CD1c-positive myeloid dendritic cell (primary cell): ENCODE data around the gene CABLES1.

Source experiments
- DNase-seq: peaks from one replicate; pipeline ENCODE4 v3.0.0-alpha.2; 2016; ENCODE audit errors: extremely low spot score

The CABLES1 gene

DNA sequence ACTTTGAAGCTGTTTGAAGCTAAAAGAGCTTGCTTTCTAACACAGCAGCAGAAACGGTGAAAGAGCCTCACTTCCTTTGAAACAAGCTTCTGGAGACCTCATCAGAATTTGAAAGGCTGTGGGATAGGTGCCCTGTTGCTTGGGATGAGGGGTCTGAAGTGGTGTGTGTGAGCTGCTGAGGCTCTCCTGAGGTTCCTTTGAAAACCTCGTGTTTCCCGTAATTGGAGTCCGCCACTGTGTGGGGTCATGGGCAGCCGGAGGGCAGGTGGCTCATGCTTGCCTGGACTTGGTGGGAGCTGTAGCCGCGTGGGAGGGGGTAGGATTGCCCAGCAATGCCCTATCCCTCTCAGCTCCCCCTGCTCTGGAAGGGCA is 34.4 kb downstream of the CABLES1 start:
- no peak for DNase-seq

DNA sequence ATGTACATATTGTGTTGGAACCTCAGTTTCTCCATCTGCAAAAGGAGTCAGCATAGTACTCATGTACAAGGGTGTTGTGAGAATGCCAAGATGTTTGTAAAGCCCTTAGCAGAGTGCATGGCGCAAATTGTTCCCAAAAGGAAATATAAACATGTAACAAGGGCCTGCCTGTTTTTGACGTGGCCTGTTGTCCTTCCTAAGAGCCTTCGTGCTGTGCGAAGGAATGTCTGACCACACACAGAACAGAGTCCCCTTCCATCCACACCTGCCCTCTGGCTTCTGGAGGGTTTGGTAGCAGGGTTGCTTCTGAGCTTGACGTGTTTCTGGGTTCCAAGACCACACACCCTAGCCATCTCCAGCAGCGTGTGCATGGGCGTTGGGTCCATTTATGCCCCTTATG is 34.9 kb downstream of the CABLES1 start:
- no peak for DNase-seq

DNA sequence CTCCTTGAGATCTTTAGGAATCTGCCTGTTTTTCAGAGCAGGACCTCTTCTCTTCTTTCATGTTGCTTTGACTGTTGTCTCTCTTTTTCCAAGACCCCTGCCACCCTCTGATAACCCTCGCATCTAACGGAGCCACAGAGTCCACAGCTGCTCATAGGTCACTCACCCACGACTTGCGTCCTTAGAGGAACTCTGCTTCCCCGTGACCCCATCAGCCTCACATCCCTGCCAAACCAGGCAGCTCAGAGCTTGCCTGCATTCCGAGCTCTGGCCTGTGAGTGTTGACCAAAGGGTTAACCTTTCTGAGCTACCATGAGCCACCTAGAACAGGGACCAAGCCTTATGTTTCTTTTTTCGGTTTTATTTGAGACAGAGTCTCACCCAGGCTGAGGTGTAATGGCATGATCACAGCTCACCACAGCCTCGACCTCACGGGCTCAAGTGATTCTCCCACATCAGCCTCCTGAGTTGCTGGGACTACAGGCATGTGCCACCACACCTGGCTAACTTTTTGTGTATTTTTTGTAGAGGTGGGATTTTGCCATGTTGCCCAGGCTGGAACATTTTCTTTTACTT is 36.4 kb downstream of the CABLES1 start:
- no peak for DNase-seq

DNA sequence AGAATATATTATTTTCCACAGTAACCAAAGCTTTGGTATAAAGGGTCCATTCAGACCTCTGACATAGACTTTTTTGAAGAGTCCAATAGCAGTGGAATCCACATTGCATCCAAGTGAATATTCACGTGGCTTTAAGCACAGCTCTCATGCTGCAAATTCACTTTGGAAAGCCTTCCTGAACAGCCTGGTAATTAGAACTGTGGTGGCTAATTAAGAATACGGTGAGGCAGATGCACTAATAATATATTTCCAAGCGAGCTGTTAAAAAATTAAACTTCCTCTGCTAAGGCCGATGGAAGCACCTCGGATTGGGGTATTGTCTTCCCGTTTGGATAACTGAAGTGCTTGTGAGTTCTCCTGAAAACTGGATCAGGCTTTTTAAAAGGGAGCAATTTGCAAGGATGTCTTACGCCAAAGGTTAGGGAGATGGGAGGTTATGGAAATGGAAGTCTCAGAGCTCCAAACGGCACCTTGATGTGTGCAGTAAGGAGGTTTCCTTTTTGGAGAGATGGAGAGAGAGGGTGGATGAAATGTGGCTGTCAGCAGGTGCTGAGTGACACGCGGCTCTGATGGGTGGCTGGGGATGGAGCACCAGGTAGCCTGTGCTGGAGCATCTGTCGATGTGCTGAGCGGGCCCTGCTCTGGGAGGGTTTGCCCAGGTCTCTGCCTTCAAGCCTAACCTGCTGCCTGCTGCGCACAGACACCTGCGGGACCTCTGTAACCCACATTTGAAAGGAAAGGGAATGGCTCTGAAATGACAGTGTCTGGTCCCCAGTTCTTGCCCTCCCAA is 37.5 kb downstream of the CABLES1 start:
- no peak for DNase-seq

DNA sequence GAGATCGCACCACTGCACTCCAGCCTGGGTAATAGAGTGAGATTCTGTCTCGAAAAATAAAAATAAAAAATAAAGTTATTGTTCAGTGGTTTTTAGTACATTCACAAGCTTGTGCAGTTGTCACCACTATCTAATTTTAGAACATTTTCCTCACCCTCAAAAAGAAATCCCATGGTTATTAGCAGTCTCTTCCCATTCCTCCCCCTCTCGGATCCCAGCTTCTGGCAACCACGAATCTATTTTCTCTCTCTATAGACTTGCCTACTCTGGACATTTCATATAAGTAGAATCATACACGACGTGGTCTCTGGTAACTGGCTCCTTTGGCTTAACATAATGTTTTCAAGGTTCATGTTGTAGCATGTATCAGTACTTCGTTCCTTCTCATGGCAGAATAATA is 38.6 kb downstream of the CABLES1 start:
- no peak for DNase-seq

DNA sequence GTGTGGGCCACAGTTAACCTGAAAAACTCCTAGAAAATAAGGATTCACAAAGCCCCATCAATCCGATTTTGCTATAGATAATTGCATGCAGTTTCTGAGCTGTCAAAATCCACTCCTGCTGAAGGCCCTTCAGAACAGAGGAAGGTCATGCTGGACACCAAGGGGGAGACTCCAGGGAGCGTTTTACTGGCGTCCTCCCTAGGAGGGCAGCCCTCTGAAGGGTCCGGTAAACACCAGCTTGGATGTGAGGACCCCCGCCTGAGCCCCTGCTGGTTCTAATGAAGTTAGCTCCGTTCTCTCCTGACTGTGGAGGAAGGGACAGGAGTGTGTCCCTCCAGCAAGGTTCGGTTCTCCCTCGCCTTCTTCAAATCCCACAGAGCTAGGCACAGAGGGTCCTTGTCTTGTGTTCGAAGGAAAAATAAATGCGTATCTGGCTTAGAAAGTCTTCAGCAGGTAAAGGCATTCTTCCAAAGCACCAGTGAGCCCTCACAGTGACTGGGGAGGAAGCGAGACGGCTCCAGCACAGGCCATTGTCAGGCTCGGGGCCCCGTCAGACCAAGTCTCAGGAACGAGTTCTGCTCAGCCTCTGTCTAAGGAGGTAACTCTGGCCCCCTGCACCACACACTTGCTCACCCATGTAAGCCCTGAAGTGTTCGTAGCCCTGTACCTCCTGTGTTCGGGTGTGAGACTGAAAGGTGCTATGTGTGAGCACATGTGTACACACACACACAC is 41.6 kb downstream of the CABLES1 start:
- DNase-seq = no peak

DNA sequence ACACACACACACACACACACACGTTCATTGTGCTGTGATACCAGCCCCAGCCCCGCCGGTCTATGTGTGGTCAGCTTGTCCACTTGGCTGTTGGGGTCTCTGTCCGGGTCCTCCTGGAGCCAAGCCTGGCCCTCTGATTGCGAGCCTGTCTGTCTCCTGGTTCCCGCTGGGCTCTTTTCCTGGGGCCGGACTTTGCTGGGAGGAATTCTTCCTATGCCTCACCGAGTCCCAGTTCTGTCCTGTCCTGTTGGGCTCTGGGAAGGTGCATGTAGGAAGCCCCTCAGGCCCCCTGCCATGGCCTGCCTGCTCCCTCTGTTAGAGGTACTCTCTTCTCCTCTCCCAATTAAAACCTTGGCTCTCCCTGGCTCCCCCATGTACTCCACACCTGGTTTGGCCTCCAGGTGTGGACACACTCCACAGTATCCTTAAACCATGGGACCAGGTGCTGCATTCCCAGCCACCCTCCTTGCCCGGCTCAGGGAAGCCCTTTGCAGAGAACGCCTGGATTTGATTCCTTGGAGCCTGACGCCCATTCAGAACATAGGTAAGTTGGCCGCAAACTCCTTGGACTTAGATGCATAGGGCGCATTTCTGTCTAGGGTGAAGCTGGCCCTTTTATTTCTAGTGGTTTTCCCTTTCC is 42.3 kb downstream of the CABLES1 start:
- no peak for DNase-seq

DNA sequence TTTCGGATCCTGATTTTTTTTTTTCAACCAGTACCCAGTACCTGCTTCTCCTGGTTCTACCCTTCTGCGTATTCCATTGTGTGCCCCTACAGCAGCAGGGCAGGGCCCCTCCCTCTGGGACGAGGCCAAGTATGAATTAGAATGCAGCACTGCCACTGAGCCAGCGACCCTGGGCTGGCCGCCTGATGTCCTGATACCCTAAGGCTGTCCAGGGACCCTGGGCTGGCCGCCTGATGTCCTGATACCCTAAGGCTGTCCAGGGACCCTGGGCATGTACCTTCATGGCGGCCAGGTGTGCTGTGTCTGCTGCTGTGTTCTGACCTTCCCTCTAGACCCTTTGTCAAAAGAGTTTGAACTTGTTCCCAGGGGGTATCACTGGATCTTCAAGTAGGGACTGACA is 42.9 kb downstream of the CABLES1 start:
- no peak for DNase-seq

DNA sequence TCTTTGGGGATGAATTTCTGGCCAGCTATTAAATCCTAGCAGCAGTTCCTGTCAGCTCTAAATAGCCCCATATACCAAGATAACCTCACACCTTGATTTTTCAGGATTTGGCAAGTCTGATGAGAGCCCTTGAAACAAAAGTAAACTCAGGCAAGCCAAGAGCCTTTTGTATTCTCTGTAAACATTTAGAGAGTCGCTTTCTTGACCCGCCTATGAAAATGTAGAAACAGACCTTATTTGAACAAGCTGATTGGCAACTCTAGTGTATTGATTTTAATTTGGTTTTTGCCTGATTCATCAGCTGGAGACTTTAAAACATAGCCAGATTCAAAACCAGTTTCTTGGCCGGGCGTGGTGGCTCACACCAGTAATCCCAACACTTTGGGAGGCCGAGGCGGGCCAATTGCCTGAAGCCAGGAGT is 43.4 kb downstream of the CABLES1 start:
- no peak for DNase-seq

DNA sequence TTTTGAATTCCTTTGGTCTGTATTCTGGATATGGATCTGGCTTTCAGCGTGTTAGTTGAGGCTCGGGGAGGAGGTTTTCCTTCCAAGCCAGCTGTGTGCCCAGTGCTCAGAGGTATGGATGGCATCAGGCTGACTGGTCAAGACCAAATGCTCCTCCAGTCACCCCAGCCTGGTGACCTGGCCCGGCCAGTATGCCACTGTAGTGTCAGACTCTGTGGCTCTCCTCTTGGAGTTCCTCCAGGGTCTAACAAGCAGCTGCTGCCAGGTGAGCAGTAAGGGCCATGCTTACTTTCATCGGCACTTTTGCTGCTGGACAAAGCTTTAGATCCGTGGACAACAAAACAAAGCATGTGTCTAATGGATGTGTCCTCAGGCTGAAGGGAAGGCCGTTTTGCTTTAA is 44.1 kb downstream of the CABLES1 start:
- no peak for DNase-seq

DNA sequence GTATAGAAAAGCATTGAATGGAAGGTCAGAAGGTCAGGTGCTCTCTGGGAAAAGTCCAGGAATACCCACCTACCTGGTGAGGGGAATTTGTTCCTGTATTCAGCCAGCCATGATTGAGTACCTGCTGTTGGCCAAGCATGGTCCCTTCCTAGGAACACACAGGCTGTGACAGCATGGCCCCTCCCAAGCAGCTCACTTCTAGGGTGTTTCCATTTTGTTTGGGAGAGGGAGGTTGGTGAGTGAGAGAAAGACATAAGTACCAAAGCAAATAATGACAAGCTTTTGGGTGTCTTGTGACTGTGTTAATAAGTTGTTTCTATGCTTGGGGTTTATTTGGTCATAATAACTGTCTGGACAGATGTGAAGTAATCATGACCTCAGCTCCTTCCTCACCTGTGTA is 46.3 kb downstream of the CABLES1 start:
- no peak for DNase-seq

DNA sequence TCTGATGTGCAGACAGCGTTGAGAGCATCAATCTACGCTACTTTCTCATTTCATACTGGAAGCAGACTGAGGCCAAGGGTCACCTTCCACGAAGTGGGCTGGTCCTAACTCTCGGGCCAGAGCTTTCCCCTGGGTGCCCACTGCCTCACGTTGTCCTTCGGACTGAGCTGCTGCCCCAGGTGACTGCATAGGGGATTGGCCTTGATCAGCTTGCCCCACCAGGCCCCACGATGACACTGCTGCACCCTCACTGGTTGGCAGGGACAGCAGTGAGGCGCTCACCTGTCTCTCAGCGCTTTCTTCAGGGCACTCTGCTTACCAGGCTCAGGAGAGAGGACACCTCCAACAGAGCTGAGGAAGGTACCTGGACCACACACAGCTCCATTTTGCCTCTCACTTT is 47.3 kb downstream of the CABLES1 start:
- no peak for DNase-seq

DNA sequence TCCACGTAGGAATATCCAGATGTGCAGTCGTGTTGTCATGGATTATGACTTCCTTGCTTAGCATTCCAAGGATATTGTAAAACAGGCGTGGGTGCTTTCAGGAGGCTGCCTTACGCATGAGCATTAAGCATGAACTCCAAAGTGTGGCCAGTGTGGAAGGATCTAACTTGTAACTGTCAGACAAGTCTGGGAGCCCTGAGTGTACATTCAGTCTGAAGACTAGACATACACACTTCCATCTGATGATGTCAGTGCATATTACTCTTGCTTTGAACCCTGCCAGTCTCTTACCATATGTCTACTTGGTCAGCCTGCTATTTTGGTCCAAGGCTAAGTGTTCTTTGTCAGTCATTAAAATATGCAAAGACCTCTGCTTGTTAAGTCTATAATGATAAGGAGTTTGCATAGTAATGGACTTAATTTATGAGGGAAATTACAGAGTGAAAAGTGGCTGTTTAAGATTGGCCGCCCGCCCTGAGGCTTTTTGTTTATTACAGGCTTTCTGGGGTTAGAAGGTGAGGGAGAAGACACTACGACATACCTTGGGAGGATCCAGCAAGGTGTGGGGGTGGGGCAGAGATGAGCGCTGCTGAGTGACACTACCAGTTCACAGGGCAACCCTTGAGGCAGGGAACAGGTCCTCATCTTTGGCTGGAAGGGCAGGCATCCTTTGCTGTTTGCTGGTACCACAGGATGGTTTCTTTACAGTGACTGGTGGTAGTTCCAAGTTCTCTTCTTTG is 48.3 kb downstream of the CABLES1 start:
- DNase-seq = no peak

DNA sequence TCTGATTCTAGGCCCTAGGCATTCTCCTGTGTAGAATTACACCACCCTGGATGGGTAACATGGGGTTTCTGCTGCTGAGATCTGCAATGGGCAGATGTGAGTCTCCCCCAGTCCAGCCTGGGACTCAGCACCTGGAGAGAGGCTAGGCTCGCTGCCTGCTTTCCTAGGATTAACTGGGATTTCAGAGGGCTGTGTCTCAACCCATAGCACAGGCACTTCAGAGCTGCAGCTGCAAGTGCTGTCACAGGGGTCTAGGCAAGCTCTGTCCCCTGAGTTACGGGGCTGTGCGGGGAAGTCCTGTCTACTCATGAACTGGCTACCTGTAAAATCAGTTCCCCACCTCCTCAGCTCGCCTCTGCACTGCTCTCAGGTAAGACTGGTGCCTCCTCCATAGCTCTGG is 51.5 kb downstream of the CABLES1 start:
- DNase-seq = no peak

DNA sequence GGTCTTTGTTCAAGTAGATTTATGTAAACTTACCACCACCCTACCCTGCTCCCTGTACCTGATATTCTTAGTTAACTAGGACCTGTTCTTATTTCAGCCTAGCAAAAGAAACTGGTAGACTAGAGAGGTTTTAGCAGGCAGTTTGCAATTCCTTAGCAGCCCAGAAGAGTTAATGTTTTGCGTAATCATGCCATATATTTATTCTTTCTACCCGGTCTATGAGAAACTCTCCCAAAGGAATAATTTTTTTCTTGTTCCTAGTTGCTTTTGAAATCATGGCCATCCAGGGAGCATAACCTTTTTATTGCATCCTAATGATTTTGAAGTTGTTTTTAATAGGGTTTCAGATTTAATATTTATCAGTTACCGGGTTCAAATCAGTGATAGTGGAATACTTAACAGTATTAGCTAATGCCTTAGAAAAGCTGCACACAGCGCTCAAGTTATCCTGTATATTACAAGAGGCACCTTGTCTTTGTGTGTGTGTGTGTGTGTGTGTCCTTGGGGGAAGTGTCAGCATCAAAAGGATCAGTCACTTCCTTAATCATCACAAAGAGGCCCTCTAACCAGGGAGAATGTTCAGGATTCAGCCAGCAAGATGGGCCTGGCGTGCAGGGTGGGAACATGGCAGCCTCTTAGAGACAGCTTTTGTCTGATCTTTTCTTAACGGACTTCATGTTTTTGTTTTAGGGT is 52.9 kb downstream of the CABLES1 start:
- no peak for DNase-seq

DNA sequence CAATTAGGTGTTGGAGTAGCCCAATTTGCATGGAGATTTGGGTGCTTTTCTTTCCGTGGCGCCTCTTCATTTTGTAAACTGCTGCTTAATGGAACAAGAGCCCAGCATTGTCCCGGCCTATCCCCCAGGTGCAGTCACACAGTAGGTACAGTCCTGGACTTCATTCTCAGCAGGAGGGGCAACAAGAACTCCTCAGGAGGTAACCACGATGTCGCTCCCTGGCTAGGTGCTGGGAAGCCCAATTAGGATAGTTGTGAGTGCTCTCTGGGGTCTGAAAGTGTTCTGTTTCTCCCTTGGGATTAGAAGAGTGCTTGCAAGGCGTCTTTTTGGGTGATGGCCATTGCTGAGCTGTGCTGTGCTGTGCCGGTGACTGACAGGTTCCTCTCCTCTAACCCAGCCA is 53.8 kb downstream of the CABLES1 start:
- DNase-seq = no peak

DNA sequence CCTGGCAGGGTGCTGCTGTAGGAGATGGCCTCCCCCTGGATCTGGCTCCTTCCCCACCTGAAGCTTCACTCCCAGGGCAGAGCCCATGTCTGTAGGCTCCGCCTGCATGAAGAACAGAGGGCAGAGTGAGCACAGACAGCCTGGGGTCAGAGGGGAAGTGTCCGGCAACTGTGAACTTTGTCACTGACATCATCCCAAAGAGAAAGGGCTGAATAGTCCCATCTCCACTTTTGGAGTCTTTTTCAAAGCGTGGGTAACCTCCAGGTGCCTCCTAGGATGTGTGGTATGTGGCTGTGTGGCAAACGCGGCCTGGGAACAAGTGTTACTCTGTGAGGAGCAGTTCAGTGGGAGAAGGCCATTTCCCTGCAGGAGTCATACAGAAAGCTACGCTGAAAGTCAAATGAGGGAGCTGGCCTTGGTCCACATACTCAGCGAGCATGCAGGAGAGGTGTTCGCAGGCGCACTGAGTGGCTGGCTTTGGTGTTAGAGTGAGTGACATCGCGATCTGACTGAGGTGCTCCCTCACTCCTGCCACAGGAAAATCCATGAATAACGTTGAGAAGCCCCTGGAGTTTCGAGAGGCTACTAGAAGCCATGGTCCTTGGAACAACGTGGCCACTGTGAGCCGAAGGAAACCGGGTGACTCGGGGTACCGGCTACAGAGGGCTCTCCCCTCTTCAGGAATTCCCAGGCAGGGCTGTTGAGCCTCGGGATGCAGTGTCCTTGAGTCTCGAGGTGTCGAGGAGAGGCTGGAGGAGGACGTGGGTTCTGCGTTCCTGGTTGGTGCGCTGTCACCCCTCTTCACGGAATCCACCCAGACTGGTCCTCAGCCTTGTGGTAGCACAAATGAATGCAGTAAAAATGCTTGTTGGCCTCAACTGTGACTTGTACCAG is 54.7 kb downstream of the CABLES1 start:
- DNase-seq = no peak

DNA sequence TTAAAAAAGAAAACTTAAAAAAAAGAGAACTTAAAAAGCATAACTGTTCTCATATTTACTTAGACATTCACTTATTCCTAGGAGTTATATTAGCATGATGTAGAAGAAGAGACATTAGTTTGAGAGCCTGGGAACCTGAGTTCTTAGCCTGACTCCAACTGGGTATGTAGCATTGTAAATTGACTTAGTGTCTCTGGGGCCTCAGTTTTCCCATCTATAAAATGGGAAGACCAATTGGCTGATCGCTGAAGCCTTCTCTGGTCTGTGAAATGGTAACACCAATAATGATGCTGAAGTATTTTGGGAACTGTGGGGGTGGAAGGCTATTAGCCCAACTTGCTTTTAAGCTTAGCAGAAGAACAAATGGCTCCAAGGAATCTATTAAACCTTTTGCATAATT is 55.9 kb downstream of the CABLES1 start:
- DNase-seq = no peak

DNA sequence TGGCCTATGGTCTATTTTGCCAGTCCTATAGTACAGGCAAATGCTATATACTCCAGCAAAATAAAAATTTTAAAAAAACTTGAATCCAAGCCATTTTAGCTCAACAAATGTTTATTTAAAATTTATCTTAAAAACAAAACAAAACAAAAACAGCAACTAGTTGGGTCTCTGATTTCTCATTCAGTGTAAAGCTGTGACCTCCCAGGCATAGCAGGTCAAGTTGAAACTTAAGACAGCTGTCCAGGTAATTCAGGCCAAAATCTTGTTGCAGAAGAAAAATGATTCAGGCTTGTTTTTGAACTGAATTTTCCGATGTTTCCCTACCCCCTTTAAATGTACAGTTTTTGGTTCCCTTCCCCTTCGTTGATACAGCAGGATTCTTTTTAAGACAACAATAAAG is 58.5 kb downstream of the CABLES1 start:
- no peak for DNase-seq
